ENCODE results near the gene COL23A1.

GRCh38 chr5:178526773-178527457, 63.3 kb downstream of the COL23A1 start:
- no peak for TF ChIP-seq POLR2A (IDR thresholded peaks at IDR 0.05; ENCODE audit: low read length)
- TF ChIP-seq GATA1 (IDR thresholded peaks at IDR 0.05; ENCODE audit: low read depth, low read length), result no peak
